ENCODE data around the gene RTEL1.

- no peak for TF ChIP-seq POLR2AphosphoS5 (IDR thresholded peaks at IDR 0.05; ENCODE audit: borderline replicate concordance, low read depth, low read length)
- TF ChIP-seq EZH2 (IDR thresholded peaks at IDR 0.05), result no peak
- no peak for TF ChIP-seq FOXP2 (optimal IDR thresholded peaks at IDR 0.05; ENCODE audit: control extremely low read depth, extremely low read length, insufficient read depth)
Measured at GRCh38 chr20:63664861-63665594, 6.9 kb downstream of the RTEL1 start.
